NCI-H524 treated with DMSO at 0.1 percent for 48 hours (cell line): ENCODE measurements around the gene NOMO2.
"Not testable (repeated sequence)": the region's sequence is repeated elsewhere in the genome, so short reads cannot be mapped to it uniquely, and the experiment has no call there.

ENCODE experiments used
- DNase-seq: peaks from one replicate; lab custom pipeline; 2025; lab: John Stamatoyannopoulos, UW

The NOMO2 gene

DNA sequence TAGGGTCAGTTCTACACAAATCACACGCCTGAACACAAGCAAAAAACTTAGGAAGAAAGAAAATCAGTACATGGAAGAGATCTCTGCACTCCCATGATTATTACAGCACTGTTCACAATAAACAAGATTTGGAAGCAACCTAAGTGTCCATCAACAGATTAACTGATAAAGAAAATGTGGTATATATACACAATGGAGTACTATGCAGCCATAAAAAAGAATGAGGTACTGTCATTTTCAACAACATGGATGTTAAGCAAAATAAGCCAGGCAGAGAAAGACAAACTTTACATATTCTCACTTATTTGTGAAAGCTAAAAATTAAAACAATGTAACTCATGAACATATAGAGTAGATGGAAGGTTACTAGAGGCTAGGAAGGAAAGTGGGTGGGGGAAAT is 16.0 kb upstream of the NOMO2 start:
- DNase-seq = not testable (repeated sequence)

GRCh38 chr16:18575945-18576344 is 14.0 kb upstream of the NOMO2 start:
- not testable (repeated sequence) for DNase-seq

DNA sequence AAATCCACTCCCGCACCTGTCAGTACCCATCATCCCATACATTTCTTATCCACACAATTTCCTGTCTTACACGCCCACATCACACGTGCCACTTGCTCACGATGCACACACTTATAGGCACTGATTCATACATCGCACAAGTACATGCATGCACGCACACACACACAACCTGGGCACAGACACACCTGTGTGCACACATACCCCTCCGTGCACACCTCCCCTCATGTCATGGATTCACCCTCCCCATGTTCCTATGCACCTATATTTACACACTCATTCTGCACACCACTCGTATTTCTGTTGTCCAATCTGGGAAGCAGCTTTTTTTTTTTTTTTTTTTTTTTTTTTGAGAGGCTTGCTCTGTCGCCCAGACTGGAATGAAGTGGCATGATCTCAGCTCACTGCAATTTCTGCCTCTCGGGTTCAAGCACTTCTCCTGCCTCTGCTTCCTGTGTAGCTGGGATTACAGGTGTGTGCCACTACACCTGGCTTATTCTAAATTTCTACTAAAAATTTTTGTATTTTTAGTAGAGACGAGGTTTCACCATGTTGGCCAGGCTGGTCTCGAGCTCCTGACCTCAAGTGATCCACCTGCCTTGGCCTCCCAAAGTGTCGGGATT is 13.5 kb upstream of the NOMO2 start:
- not testable (repeated sequence) for DNase-seq

DNA sequence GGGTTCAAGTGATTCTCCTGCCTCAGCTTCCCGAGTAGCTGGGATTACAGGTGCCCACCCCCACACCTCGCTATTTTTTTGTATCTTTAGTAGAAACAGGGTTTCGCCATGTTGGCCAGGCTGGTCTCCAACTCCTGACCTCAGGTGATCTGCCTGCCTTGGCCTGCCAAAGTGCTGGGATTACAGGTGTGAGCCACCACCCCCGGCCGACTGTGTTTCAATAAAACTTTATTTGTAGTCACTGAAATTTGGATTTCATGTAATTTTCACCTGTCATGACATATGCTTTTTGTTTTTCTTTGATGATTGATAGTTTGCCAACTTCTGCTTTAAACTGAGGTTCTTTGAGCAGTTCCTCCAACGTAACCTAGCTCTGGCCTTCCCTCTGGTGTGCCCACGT is 12.0 kb upstream of the NOMO2 start:
- not testable (repeated sequence) for DNase-seq

- DNase-seq = not testable (repeated sequence)
Observed at GRCh38 chr16:18572973-18573372, 11.1 kb upstream of the NOMO2 start.

- not testable (repeated sequence) for DNase-seq
Observed at GRCh38 chr16:18571307-18571850, 9.5 kb upstream of the NOMO2 start.

DNA sequence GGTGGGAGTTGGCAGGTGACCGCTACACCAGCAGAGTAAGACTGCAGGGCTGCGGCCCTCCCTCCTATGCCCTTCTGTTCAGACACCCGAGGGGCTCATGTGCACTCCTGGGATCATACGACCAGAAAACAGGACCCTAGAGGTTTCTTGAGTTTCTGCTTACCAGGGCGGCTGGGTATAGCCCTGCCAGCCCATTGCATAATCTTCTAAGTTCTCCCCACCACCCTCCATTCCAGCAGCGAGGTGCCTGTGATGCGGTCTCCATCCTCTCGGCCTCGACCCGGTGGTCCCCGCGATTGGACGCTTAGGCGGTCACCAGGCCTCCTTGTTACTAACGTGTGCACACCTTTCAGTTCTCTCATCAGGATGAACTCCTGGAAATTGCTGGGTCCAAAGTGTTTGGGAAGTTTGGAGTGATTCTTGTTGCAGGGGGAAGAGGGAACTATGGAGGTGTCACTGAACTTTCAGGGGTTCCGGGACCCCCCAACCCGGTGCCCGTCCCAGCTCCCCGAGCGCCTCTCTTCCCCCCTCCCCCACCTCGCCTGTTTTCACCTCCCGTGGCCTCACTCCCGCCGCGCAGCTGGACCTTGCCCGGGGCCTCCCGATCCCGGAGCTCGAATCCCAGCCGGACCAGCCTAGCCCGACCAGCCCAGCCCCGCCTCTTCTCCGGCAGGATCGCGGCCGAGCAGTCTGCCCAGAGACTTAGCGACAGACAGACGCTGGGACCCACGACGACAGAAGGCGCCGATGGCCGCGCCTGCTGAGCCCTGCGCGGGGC is 8.8 kb upstream of the NOMO2 start:
- not testable (repeated sequence) for DNase-seq

- not testable (repeated sequence) for DNase-seq
Observed at GRCh38 chr16:18560416-18561220, 1.3 kb downstream of the NOMO2 start.

DNA sequence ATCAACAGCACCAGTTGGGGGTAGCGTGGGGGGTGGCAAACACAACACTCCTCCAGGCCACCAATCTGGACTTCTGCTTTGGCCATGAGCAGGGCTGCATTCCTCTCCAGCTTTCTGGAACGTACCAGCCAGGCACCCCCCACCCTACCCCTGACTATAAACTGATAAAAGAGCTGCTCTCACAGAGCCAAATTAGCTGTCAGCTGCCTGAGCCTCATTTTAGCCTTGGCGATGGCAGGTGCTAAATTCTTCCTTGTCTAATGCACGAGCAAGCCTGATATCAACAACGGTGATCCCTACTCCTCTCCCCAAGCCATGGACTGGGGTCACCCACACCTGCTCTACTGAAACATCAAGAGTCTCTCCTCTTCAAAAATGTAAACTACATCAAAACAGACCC is 8.2 kb downstream of the NOMO2 start:
- DNase-seq = not testable (repeated sequence)

GRCh38 chr16:18547382-18547781 is 14.5 kb downstream of the NOMO2 start:
- DNase-seq = not testable (repeated sequence)

- not testable (repeated sequence) for DNase-seq
Observed at GRCh38 chr16:18546853-18547252, 15.0 kb downstream of the NOMO2 start.

DNA sequence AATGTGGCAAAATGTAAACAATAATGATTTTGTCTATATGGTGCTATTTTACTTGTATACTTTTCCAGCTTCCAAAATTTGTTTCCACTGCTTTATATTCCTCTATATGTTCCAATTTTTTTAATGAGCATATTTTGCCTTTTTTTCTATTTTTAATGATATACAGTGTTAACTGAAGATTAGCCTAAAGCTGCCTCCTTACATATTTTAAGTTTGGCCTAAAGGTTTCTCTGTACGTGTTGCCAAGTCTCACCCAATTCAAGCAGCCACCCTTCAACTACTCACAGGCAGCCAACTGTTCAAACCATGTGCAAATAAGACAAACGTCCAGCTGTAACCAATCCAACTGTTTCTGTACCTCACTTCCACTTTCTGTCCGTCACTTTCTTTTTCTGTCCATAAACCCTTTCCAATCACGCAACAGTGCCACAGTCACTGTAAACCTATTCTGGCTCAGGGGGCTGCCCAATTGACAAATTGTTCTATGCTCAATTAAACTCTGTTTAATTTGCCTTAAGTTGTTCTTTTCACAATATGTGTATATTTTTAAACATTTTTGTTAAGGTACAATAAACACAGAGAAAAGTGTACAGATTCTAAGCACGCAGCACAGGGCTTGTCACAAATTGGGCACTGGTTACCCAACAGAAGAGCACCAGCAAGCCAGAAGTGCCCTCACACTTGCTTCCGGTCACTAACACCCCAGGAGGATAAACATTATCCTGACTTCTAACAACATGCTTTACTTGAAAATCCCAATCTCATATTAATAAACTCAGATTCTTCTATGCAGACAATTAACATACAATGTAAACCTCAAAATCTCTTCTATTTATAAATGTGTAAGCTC is 17.4 kb downstream of the NOMO2 start:
- DNase-seq = not testable (repeated sequence)

GRCh38 chr16:18541912-18542311 is 20.0 kb downstream of the NOMO2 start:
- DNase-seq = not testable (repeated sequence)

DNA sequence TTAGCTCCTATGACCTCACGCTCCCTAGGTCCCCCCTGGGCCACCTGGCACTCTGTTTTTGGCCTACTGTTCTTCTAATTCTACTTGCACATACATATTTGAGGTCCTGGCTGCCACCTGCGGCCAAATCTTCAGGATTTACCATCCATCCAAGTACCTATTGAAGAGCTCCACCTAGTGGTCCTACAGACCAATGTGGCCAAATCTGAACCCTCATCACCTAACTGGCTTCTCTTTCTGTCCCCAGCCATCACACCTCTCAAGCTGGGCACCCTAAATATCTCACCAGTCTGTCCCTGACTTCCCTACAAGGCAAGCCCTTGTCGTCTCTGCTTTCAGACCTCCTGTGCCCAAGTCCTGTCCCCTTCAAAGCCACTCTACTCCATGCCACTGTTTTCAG is 24.9 kb downstream of the NOMO2 start:
- DNase-seq = not testable (repeated sequence)

GRCh38 chr16:18535519-18536168 is 26.3 kb downstream of the NOMO2 start:
- DNase-seq = not testable (repeated sequence)

- not testable (repeated sequence) for DNase-seq
Observed at GRCh38 chr16:18534308-18534707, 27.6 kb downstream of the NOMO2 start.

- not testable (repeated sequence) for DNase-seq
Observed at GRCh38 chr16:18531323-18531722, 30.6 kb downstream of the NOMO2 start.

- DNase-seq = not testable (repeated sequence)
Observed at GRCh38 chr16:18530329-18530728, 31.6 kb downstream of the NOMO2 start.

GRCh38 chr16:18526547-18526946 is 35.4 kb downstream of the NOMO2 start:
- DNase-seq = not testable (repeated sequence)

DNA sequence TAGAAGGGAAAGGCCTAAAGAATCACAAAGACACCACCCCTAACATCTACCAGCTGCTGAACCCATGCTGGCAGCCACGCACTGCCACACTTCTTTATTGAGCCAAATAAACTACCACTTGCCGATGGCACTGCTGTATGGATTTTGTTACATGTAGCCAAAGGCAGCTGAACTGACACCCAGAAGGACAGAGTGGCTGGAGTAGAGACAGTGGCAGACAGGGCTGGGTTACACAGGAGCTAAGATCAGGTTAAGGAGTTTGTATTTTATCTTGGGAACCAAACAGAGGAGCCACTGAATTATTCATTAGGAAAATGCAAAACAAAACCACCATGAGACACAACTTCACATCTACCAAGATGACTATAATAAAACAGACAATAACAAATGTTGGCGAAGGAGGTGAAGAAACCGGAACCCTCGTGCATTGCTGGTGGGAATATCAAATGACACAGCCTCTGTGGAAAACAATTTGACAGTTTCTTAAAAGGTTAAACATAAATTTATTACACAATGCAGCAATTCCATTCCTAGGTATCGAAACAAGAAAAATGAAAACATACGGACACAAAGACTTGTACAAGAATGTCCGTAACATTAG is 35.9 kb downstream of the NOMO2 start:
- DNase-seq = not testable (repeated sequence)
